Parathyroid adenoma (tissue), 2 donors: Measurements from ENCODE around the gene MBD3L2.

Source experiments
- H2AFZ ChIP-seq: fragments of 300-600 bp; sonication (generic); one replicate; pipeline ENCODE4 v1.7.0; 2017; ENCODE audit warnings: antibody characterized with exemption, mild to moderate bottlenecking
- H3K27ac ChIP-seq: fragments of 300-600 bp; sonication (generic); one replicate; pipeline ENCODE4 v1.7.0; 2017
- H3K27me3 ChIP-seq: fragments of 300-600 bp; sonication (generic); one replicate; pipeline ENCODE4 v1.7.0; 2017; ENCODE audit warnings: low read length; ENCODE audit not compliant: control insufficient read depth, insufficient read depth
- H3K36me3 ChIP-seq: fragments of 300-600 bp; sonication (generic); one replicate; pipeline ENCODE4 v1.7.0; 2017; ENCODE audit warnings: low read length; ENCODE audit not compliant: control insufficient read depth, insufficient read depth
- H3K4me1 ChIP-seq: fragments of 300-600 bp; sonication (generic); one replicate; pipeline ENCODE4 v1.7.0; 2017; ENCODE audit warnings: control low read depth
- H3K4me2 ChIP-seq: fragments of 300-600 bp; sonication (generic); one replicate; pipeline ENCODE4 v1.7.0; 2017; ENCODE audit warnings: low read length
- H3K4me3 ChIP-seq: fragments of 300-600 bp; sonication (generic); one replicate; pipeline ENCODE4 v1.7.0; 2017; ENCODE audit warnings: low read depth, low read length
- H3K79me2 ChIP-seq: fragments of 300-600 bp; sonication (generic); one replicate; pipeline ENCODE4 v1.7.0; 2017; ENCODE audit warnings: control low read depth
- H3K9ac ChIP-seq: fragments of 300-600 bp; sonication (generic); one replicate; pipeline ENCODE4 v1.7.0; 2017; ENCODE audit warnings: mild to moderate bottlenecking
- H3K9me3 ChIP-seq: fragments of 300-600 bp; sonication (generic); one replicate; pipeline ENCODE4 v1.7.0; 2017; ENCODE audit warnings: low read length; ENCODE audit not compliant: control insufficient read depth
- TF ChIP-seq, protein P1 (sequence below): fragments of 300-600 bp; sonication (generic); IDR thresholded peaks from one replicate; pipeline ENCODE4 v1.7.0; 2017; ENCODE audit warnings: antibody characterized with exemption, mild to moderate bottlenecking
- donor health status: primary hyperparathyroidism.

The MBD3L2 gene

DNA sequence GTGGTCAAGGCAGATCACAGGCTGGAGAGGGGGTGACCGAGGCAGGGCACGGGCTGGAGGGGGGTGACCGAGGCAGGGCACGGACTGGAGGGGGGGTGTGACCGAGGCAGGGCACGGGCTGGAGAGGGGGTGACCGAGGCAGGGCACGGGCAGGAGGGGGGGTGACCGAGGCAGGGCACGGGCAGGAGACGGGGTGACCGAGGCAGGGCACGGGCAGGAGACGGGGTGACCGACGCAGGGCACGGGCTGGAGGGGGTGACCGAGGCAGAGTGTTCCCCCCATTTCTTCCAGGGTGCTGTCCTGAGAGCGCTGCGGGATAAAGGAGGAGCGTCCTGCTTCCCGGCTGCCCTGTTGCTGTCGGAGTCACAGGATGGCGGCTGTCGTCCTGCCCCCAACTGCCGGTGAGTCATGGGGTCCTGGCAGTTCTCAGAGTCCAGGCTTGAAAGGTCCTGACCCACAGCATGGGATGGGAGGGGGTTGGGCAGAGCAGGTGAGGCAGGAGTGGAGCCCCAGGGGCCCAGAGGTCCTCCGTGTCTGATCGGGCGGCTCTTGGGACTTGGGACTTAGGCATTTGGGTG, 25.7 kb downstream of the MBD3L2 start:
- Histone ChIP-seq H3K4me2 (no peak overlapping the region), H3K27me3 (no peaks in the 10 kb centered on the region), H3K4me3 (no peak overlapping the region), H3K36me3 (peaks cover 7% of the 10 kb centered on the region), H3K27ac (no peak overlapping the region), H3K79me2 (peaks cover 3% of the 10 kb centered on the region), H3K9ac (no peak overlapping the region), H2AFZ (no peak overlapping the region), H3K9me3 (no peaks in the 10 kb centered on the region), H3K4me1 (no peaks in the 10 kb centered on the region)
- TF ChIP-seq, protein P1, sequence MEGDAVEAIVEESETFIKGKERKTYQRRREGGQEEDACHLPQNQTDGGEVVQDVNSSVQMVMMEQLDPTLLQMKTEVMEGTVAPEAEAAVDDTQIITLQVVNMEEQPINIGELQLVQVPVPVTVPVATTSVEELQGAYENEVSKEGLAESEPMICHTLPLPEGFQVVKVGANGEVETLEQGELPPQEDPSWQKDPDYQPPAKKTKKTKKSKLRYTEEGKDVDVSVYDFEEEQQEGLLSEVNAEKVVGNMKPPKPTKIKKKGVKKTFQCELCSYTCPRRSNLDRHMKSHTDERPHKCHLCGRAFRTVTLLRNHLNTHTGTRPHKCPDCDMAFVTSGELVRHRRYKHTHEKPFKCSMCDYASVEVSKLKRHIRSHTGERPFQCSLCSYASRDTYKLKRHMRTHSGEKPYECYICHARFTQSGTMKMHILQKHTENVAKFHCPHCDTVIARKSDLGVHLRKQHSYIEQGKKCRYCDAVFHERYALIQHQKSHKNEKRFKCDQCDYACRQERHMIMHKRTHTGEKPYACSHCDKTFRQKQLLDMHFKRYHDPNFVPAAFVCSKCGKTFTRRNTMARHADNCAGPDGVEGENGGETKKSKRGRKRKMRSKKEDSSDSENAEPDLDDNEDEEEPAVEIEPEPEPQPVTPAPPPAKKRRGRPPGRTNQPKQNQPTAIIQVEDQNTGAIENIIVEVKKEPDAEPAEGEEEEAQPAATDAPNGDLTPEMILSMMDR: no peak

DNA sequence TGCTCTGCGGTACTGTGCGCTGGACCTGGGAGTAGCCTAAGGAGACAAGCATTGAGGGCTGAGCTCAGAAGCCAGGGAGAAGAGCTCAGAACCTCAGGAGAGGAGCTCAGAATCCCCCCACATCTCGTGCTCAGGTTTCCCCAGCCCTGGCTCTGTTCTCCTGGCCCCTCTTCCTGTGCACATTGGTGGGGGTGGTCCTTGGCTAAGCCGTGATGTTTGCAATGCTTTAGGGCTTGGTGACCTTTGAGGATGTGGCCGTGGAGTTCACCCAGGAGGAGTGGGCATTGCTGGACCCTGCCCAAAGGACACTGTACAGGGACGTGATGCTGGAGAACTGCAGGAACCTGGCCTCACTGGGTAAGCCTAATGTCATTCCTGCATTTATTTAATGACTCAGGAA, 27.0 kb downstream of the MBD3L2 start:
- no peak overlapping the region for H2AFZ ChIP-seq

GRCh38 chr19:7078008-7078407, 28.9 kb downstream of the MBD3L2 start:
- Histone ChIP-seq H3K4me2 (no peak overlapping the region), H3K27ac (no peak overlapping the region), H3K9ac (no peak overlapping the region), H3K4me3 (no peak overlapping the region), H2AFZ (no peak overlapping the region), H3K27me3 (no peaks in the 10 kb centered on the region), H3K9me3 (peaks cover under 1% of the 10 kb centered on the region), H3K36me3 (peaks cover 20% of the 10 kb centered on the region), H3K4me1 (no peaks in the 10 kb centered on the region), H3K79me2 (no peaks in the 10 kb centered on the region)
- TF ChIP-seq, protein P1: no peak

More for the DNA sequence above, 27.0 kb downstream of the MBD3L2 start:
- H3K4me3 ChIP-seq: no peak overlapping the region
- H3K36me3 ChIP-seq: peaks cover 7% of the 10 kb centered on the region
- no peaks in the 10 kb centered on the region for H3K9me3 ChIP-seq
- H3K27ac ChIP-seq: no peak overlapping the region
- no peaks in the 10 kb centered on the region for H3K4me1 ChIP-seq
- no peak overlapping the region for H3K4me2 ChIP-seq
- TF ChIP-seq, protein P1: no peak
- no peak overlapping the region for H3K9ac ChIP-seq
- no peaks in the 10 kb centered on the region for H3K27me3 ChIP-seq
- H3K79me2 ChIP-seq: no peaks in the 10 kb centered on the region

GRCh38 chr19:7083076-7083956, 34.2 kb downstream of the MBD3L2 start:
- Histone ChIP-seq H3K9ac (no peak overlapping the region), H3K4me1 (no peaks in the 10 kb centered on the region), H3K4me3 (no peak overlapping the region), H3K27me3 (no peaks in the 10 kb centered on the region), H3K9me3 (peaks cover 21% of the 10 kb centered on the region), H3K27ac (no peak overlapping the region), H2AFZ (no peak overlapping the region), H3K79me2 (no peaks in the 10 kb centered on the region), H3K36me3 (peaks cover 34% of the 10 kb centered on the region), H3K4me2 (no peak overlapping the region)
- TF ChIP-seq, protein P1: no peak
